Right ventricle myocardium superior (tissue), 1 donor: ENCODE measurements around the gene RGS21. TPM values are rescaled to one million over a fixed set of nuclear protein-coding genes. Genes with fewer than 3 reads are reported as not detected.

Experiments used
- ATAC-seq: fragments of 200-7000 bp; cut with Tn5 transposase; one replicate; pipeline ENCODE4 v1.9.1; 2020; ENCODE audit warnings: mild to moderate bottlenecking; ENCODE audit not compliant: poor library complexity
- DNase-seq: peaks from one replicate; pipeline ENCODE4 v3.0.0-alpha.2; 2020
- intact Hi-C: fragments of 100-400 bp; cut with DNase I; formaldehyde crosslinking; loops from one replicate; pipeline ENCODE4 v1.11.2; 2022
- total RNA-seq: library from RNA; stranded (reverse); fragmentation: NEBNext Ultra II Directional; extraction: Animal tissue kit (Norgen Biotek cat#: 25700); gene quantifications from one replicate; pipeline ENCODE4 v1.2.1, GENCODE V29; 2021
- donor health status: DM: no; HTN: yes; CAD: no; lungs with severe emphysema.

Gene RGS21
- total RNA-seq, 1 donor from 2014 or later, result not detected

DNA sequence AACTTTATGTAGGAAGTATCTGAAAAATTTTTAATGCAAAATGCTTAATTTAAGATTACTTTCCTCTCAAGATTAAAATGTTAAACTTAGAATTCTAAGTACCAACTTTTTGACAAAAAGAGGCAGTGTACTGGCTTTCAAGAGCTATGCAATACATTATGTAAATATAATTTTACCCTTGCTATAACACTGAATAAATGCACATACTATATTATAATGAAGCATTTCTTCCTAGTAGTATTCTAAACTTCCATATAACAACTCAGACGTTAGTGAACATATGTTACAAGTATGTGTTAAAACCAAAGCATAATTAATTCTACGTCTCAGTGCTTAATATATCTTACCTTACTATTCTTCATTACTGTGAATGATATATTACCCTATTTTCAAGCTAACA is 58.5 kb downstream of the RGS21 start:
- ATAC-seq (no peak), DNase-seq (no peak)
- intact Hi-C loops, result no loop called here

DNA sequence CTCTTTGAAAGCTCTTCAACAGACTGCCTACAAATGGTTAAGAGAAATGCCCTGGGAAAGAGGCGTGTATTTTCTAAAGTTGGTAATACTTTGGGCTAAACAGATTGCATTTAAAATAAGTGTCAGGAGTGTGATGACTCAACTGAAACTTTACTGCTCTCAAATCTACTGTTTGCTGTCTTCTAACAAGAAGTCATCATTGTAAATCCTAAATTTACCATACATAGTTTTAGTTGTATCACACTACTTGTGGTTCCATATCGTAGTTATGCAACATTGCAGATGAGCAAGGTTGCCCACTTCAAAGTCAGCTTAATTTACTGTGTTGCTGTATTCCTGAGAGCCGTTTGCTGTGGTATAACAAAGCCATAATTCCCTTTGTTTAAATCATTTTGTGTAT is 59.6 kb downstream of the RGS21 start:
- intact Hi-C loops, result no loop called here
- ATAC-seq, result no peak
- DNase-seq, result no peak

DNA sequence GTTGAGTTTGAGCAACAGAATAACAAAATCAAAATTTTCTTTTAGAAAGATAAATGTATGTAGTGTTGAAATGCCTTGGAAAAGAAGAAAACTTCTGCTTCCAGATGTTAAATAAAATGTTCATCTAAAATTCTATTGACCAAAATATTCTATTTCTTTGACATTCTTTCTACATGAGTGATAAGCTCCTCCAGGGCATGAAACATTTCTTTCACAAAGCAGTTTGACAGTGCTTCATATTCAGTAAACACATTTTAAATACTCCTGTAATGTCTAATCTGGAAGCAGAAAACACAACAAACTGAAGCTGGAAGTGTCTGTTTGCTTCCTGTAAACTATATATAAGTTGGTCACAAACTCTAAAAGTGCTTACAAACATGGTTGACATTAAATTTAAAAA is 61.5 kb downstream of the RGS21 start:
- ATAC-seq, result no peak
- DNase-seq, result no peak
- intact Hi-C loops, result no loop called here

DNA sequence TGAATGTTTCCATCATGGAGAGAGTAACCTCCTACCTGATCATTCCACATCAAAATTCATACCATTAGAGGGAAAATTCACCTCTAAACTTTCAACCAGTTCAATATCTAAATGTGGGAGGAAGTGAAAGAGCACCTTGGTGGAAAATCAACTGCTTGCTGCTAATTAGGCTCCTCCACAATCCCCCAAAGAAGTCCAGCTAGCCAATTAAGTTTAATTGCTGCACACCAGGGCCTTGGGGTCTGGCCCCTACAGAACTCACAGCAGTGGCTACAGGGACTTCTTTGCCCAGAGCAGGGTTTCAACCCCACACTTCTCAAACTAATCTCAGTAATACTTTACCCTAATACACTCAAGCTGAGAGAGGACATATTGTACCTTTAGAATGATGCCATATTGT is 62.1 kb downstream of the RGS21 start:
- intact Hi-C loops, result no loop called here

DNA sequence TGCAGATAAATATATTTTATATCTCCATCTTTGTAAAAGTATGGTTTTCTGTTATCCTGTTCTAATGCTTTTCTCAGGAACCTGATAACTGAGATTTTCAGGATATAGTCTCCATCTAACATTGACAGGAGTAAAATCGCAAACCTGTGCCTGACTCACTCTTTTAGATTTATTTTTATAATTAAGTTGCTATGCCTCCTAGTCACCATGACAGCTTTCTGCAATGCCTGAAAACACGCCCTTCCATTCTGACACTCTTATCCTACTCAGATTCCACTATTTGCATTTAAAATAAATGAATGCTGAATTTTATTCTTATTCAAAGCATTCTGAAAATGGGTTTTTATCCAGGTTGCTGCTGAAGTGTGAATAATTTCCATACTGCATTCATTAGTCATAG is 62.8 kb downstream of the RGS21 start:
- intact Hi-C loops, result no loop called here
- DNase-seq (no peak), ATAC-seq (no peak)

More for the DNA sequence above, 62.1 kb downstream of the RGS21 start:
- ATAC-seq, result no peak
- DNase-seq, result no peak

DNA sequence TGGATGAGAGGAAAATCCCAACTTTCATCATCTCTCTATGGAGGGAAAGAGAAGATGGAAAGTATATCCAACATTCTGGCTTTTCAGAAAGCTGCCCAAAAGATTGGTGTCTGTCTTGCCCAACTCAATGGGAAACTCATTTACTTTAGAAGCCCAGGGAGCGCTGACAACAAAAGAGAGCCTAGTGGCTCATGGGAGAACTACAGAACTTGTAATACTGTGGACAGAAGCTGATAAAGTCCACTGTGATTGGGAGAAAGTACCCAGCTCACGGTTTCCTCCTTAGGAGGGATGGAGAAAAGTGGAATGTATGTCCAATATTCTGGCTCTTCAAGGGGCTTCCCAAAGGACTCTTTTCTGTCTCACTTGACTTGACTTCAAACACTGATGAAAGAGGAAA is 66.0 kb downstream of the RGS21 start:
- intact Hi-C loops, result no loop called here
- ATAC-seq (no peak), DNase-seq (no peak)

DNA sequence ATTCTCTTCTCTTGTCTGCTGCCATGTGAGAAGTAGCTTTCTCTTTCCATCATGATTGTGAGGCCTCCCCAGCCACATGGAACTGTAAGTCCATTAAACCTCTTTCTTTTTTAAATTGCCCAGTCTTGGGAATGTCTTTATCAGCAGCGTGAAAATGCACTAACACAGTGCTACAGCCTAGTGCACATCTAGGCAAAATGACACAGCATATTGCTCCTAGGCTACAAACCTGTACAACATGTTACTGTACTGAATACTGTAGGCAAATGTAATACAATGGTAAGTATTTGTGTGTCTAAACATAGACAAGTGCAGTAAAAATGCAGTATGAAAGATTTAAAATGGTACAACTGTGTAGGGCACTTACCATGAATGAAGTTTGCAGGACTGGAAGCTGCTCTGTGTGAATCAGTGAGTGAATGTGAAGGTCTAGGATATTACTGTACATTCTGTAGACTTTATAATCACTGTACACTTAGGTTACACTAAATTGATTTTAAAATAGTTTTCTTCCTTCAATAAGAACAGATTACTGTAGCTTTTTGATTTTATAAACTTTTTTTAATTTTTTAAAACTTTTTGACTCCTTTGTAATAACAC is 69.4 kb downstream of the RGS21 start:
- intact Hi-C loops, result no loop called here

DNA sequence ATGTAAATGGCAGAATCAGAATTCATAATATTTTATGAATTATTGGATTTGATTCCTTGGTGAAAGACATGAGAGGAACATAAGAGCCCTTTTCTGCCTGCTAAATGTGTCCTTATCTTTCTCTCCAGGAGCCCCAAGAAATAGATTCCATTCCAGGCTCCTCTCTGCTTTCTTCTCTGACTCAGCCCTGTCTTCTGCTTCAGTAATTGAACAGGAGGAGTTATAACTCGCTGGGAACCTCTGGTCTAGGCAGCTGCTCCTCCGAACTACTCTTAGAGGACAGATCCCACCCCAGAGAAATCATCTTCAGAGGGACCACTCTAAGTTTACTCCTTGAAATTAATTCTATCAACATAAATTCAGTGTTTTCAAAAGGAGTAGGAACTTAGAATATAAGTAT is 78.4 kb downstream of the RGS21 start:
- no peak for DNase-seq
- ATAC-seq, result no peak
- intact Hi-C loops, result no loop called here

More for the DNA sequence above, 69.4 kb downstream of the RGS21 start:
- ATAC-seq (no peak), DNase-seq (no peak)

DNA sequence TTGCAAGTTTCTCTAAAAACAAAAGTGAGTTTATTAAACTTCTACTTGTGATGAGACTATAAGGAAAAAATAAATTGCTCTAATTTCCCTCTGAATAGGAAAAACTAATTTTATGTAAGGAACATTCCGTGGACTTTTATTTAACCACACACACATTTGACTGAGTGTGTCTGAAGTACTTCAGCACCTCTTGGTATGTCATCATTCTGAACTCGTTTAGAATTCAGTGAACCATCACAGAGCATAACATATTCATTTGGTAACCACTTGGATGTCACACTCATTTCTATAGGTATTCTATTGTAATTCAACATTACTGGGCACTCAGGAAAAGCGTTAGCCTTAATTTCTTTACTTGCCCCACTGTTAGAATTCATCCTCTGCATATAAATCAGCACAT is 79.1 kb downstream of the RGS21 start:
- no peak for DNase-seq
- intact Hi-C loops, result no loop called here
- ATAC-seq, result no peak

DNA sequence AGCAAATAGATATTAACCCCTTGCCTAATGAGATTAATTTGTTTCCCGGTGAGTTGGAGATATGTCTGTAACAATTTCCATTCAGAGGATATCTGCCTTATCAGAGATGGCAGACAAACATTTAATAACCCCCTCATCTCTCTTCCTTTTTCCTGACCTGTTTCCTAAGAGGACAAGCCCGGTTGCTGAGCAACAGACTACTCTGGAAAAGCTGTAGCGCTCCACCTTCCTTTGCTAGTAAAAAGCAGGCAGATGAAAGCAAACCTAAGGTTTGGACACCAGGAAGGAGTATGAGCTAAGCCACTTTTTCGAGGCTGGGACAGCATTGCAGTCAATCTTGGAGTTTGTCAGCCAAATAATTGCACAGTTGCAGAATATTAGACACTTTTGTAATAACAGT is 82.4 kb downstream of the RGS21 start:
- DNase-seq, result no peak
- no peak for ATAC-seq
- intact Hi-C loops, result no loop called here

DNA sequence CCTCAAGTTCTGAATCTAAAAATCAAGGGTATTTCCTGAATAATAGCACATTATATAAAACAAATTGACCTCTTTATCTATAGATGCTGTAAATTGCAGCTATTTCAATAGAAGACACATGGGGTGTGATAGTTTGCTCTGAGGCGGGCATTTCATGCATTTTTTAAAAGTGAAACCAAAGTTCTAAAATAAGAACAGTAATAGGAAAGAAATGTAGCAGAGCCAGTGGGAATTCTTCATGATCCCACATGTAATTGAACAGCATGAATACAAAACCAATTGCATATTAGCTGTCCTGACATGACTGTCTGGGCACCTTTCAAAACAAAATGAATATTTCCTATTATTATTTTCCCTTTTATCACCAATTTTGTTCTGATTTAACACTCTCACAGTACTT is 85.0 kb downstream of the RGS21 start:
- no peak for DNase-seq
- no peak for ATAC-seq
- intact Hi-C loops, result no loop called here

DNA sequence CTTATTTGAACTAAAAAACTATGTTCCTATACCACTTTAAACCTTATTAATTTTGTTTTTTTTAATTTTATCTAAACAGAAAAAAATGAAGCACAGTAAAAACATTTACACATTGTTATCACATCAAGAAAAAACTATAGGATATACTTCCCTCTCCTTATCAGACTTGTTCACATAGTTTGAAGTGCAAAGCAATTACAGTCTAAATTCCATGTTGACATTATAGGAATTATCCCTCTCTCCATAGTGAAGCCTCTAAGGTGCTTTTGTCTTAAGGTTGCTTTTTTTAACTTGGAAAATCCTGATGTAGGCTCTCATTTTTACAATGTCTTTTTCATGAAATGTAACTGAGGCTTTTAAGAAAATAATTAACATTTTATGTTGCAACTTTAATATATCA is 85.8 kb downstream of the RGS21 start:
- no peak for DNase-seq
- no peak for ATAC-seq
- intact Hi-C loops, result no loop called here

DNA sequence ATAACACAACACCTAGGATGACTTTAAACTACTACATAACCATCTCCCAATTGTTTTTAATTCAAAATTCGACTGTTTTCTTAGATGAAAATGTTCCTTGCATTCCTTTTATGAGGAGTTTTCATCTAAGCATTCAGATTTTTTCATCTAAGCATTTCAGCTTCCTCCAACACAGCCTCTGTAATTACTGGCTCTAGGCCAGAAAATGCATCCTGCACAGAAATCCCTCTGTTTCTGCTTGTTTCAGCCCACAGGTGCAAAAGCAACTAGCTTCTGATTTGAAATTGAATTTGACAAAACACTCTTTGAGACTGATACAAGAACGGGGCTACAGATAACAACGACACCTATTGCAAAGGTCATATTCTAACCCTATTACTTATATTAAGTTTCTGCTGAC is 90.4 kb downstream of the RGS21 start:
- no peak for DNase-seq
- no peak for ATAC-seq
- intact Hi-C loops, result no loop called here

Other genes with a start within 250 kb of the RGS21 start
- gene RGS18, start 158.5 kb upstream of the RGS21 start, total RNA-seq, result 0.91 TPM